H1 (cell line): ENCODE data around the gene NFKB1. TPM values are rescaled to one million over a fixed set of nuclear protein-coding genes. Genes with fewer than 3 reads are reported as not detected.

Source experiments
- CTCF ChIA-PET: fragments of 300-600 bp; sonication (Branson Sonifier 250); formaldehyde crosslinking; loops from one replicate; lab custom pipeline; 2021; ENCODE audit not compliant: partially characterized antibody; lab: Charles Lee
- POLR2A ChIA-PET: fragments of 300-600 bp; sonication (Branson Sonifier 250); formaldehyde crosslinking; loops from one replicate; lab custom pipeline; 2021; ENCODE audit warnings: inconsistent platforms; ENCODE audit not compliant: partially characterized antibody; lab: Charles Lee
- DNase-seq, 2 experiments: peaks; one replicate each; pipeline versions ENCODE4 v3.0.0 to v3.0.0-alpha.2; 2010 to 2022; ENCODE audit warnings: low spot score in 2 of 2, low read depth in 1 of 2, mixed read lengths in 1 of 2
- FAIRE-seq: peaks from 2 replicates; lab custom pipeline; 2011; peaks lifted over from hg19 to GRCh38; lab: Jason Lieb, UNC
- H2AFZ ChIP-seq: 2 replicates; pipeline ENCODE4 v1.8.1; 2012; ENCODE audit warnings: low read length, inconsistent platforms
- H2AK5ac ChIP-seq: 2 replicates; pipeline ENCODE4 v1.6.1; 2013; ENCODE audit warnings: low read depth, low read length
- H2BK120ac ChIP-seq: replicated peaks from 2 replicates; pipeline ENCODE3; 2013; ENCODE audit warnings: low read depth, low read length, inconsistent platforms
- H2BK12ac ChIP-seq: 2 replicates; pipeline ENCODE4 v1.6.1; 2013; ENCODE audit warnings: low read depth, low read length
- H2BK15ac ChIP-seq: 2 replicates; pipeline ENCODE4 v1.6.1; 2013; ENCODE audit warnings: low read length
- H2BK20ac ChIP-seq: 2 replicates; pipeline ENCODE4 v1.6.1; 2013; ENCODE audit warnings: low read length
- H2BK5ac ChIP-seq: 2 replicates; pipeline ENCODE4 v1.6.1; 2013; ENCODE audit warnings: low read depth, low read length
- H3K14ac ChIP-seq: 2 replicates; pipeline ENCODE4 v1.6.1; 2013; ENCODE audit warnings: inconsistent platforms; ENCODE audit not compliant: insufficient read length
- H3K18ac ChIP-seq: 2 replicates; pipeline ENCODE4 v1.6.1; 2013; ENCODE audit warnings: low read length; ENCODE audit errors: extremely low read depth
- H3K23ac ChIP-seq: 2 replicates; pipeline ENCODE4 v1.6.1; 2013; ENCODE audit warnings: inconsistent platforms; ENCODE audit not compliant: insufficient read length
- H3K23me2 ChIP-seq: 2 replicates; pipeline ENCODE4 v1.6.1; 2013; ENCODE audit warnings: low read depth, low read length
- H3K27ac ChIP-seq: 2 replicates; pipeline ENCODE4 v1.6.1; 2011; ENCODE audit warnings: low read depth, low read length, inconsistent platforms
- H3K27me3 ChIP-seq, 4 experiments: replicated peaks in 1 of 4; 1 replicate in 1 of 4; 2 replicates in 3 of 4; pipeline versions ENCODE4 v1.6.1 to v1.8.1; 2011 to 2013; ENCODE audit warnings: low read length in 3 of 4, mild to moderate bottlenecking in 3 of 4, inconsistent platforms in 2 of 4, mixed read lengths in 2 of 4, moderate library complexity in 1 of 4; ENCODE audit not compliant: control insufficient read depth in 3 of 4, insufficient read depth in 3 of 4; ENCODE audit errors: extremely low read depth in 1 of 4
- H3K36me3 ChIP-seq, 4 experiments: 2 replicates each; pipeline versions ENCODE4 v1.6.1 to v1.8.1; 2011 to 2013; ENCODE audit warnings: mild to moderate bottlenecking in 4 of 4, low read length in 3 of 4, moderate library complexity in 2 of 4, control low read depth in 1 of 4, inconsistent platforms in 1 of 4; ENCODE audit not compliant: insufficient read depth in 4 of 4, control insufficient read depth in 2 of 4
- H3K4ac ChIP-seq: replicated peaks from 2 replicates; pipeline ENCODE3; 2013; ENCODE audit warnings: low read length, low read depth, mixed read lengths, inconsistent platforms; ENCODE audit not compliant: insufficient read length
- H3K4me1 ChIP-seq, 4 experiments: replicated peaks in 1 of 4; 1 replicate in 1 of 4; 2 replicates in 3 of 4; pipeline versions ENCODE4 v1.6.1 to v1.8.1; 2011 to 2013; ENCODE audit warnings: low read length in 3 of 4, inconsistent platforms in 2 of 4, mixed read lengths in 1 of 4; ENCODE audit not compliant: insufficient read depth in 4 of 4, control insufficient read depth in 3 of 4
- H3K4me2 ChIP-seq, 2 experiments: 2 replicates each; pipeline versions ENCODE4 v1.6.1 to v1.8.1; 2011 to 2013; ENCODE audit warnings: low read depth in 2 of 2, low read length in 2 of 2, control low read depth in 1 of 2, inconsistent platforms in 1 of 2, mild to moderate bottlenecking in 1 of 2; ENCODE audit not compliant: insufficient read depth in 1 of 2
- H3K4me3 ChIP-seq, 4 experiments: fragments of 200-600, 300-600 bp in 1 of 4; sonication (generic), shearing (Covaris generic), sonication (Bioruptor Twin) in 1 of 4; 2 replicates each; pipeline versions ENCODE4 v1.5.1 to v1.8.1; 2011 to 2016; ENCODE audit warnings: low read length in 4 of 4, low read depth in 3 of 4, control low read depth in 2 of 4, inconsistent platforms in 2 of 4, mild to moderate bottlenecking in 2 of 4, mixed read lengths in 1 of 4, moderate library complexity in 1 of 4; ENCODE audit not compliant: insufficient read depth in 2 of 4; ENCODE audit errors: extremely low read depth in 1 of 4
- H3K56ac ChIP-seq: replicated peaks from 2 replicates; pipeline ENCODE3; 2013; ENCODE audit warnings: low read depth, mild to moderate bottlenecking, mixed read lengths, low read length, inconsistent platforms; ENCODE audit not compliant: insufficient read length
- H3K79me1 ChIP-seq: 2 replicates; pipeline ENCODE4 v1.6.1; 2013; ENCODE audit warnings: low read depth, low read length, control low read depth
- H3K79me2 ChIP-seq, 2 experiments: 2 replicates each; pipeline versions ENCODE4 v1.6.1 to v1.8.1; 2012 to 2013; ENCODE audit warnings: low read length in 2 of 2, mild to moderate bottlenecking in 2 of 2, inconsistent platforms in 1 of 2; ENCODE audit not compliant: insufficient read depth in 2 of 2, control insufficient read depth in 1 of 2
- H3K9ac ChIP-seq, 4 experiments: replicated peaks in 1 of 4; 1 replicate in 1 of 4; 2 replicates in 3 of 4; pipeline versions ENCODE4 v1.6.1 to v1.8.1; 2011 to 2013; ENCODE audit warnings: low read depth in 3 of 4, low read length in 3 of 4, control low read depth in 2 of 4, mild to moderate bottlenecking in 2 of 4, moderate library complexity in 2 of 4, inconsistent platforms in 1 of 4; ENCODE audit errors: extremely low read depth in 1 of 4
- H3K9me3 ChIP-seq, 2 experiments: 2 replicates each; pipeline versions ENCODE4 v1.6.1 to v1.8.1; 2012 to 2013; ENCODE audit warnings: mild to moderate bottlenecking in 2 of 2, moderate library complexity in 2 of 2, control low read depth in 1 of 2, inconsistent platforms in 1 of 2, low read depth in 1 of 2, low read length in 1 of 2, mixed read lengths in 1 of 2; ENCODE audit not compliant: insufficient read depth in 2 of 2
- H4K20me1 ChIP-seq, 2 experiments: replicated peaks in 1 of 2; 2 replicates each; pipeline versions ENCODE3 to v1.8.1; 2011 to 2013; ENCODE audit warnings: inconsistent platforms in 2 of 2, low read length in 2 of 2, mild to moderate bottlenecking in 1 of 2; ENCODE audit not compliant: insufficient read depth in 2 of 2, control insufficient read depth in 1 of 2
- H4K5ac ChIP-seq: 2 replicates; pipeline ENCODE4 v1.6.1; 2013; ENCODE audit warnings: low read length, low read depth, mixed read lengths, inconsistent platforms; ENCODE audit not compliant: insufficient read length
- H4K8ac ChIP-seq: 2 replicates; pipeline ENCODE4 v1.8.0; 2013; ENCODE audit warnings: mild to moderate bottlenecking, moderate library complexity, low read length, inconsistent platforms; ENCODE audit not compliant: insufficient read depth; ENCODE audit errors: extremely low read depth
- H4K91ac ChIP-seq: replicated peaks from 2 replicates; pipeline ENCODE3; 2013; ENCODE audit warnings: low read length, mixed read lengths, inconsistent platforms; ENCODE audit not compliant: insufficient read length
- BRCA1 ChIP-seq: IDR thresholded peaks from 2 replicates; pipeline ENCODE4 v1.6.1; 2012; ENCODE audit warnings: low read depth, low read length, improper control_type of control experiment
- EZH2 ChIP-seq: fragments of 200-600 bp; sonication (generic); IDR thresholded peaks from 2 replicates; pipeline ENCODE4 v1.7.1; 2012; ENCODE audit warnings: low read depth, mild to moderate bottlenecking, moderate library complexity, low read length, inconsistent platforms; ENCODE audit not compliant: severe bottlenecking
- JUN ChIP-seq: IDR thresholded peaks from 2 replicates; pipeline ENCODE4 v1.6.1; 2011; ENCODE audit warnings: low read depth, mild to moderate bottlenecking, improper control_type of control experiment, low read length
- KDM4A ChIP-seq: IDR thresholded peaks from one replicate; pipeline ENCODE4 v1.7.1; 2012; ENCODE audit warnings: low read depth, mild to moderate bottlenecking, moderate library complexity, low read length, inconsistent platforms; ENCODE audit not compliant: severe bottlenecking
- KDM5A ChIP-seq: fragments of 200-600 bp; IDR thresholded peaks from 2 replicates; pipeline ENCODE4 v1.7.1; 2012; ENCODE audit warnings: mild to moderate bottlenecking, low read length, inconsistent platforms, mixed read lengths
- POU5F1 ChIP-seq: IDR thresholded peaks from 2 replicates; pipeline ENCODE4 v1.6.1; 2011; ENCODE audit warnings: low read depth, mild to moderate bottlenecking, low read length, moderate library complexity
- TAF7 ChIP-seq: optimal IDR thresholded peaks from 2 replicates; pipeline ENCODE3; 2011; ENCODE audit warnings: low read depth, mild to moderate bottlenecking, inconsistent platforms, low read length, moderate library complexity, borderline replicate concordance
- TBP ChIP-seq: IDR thresholded peaks from 2 replicates; pipeline ENCODE4 v1.6.1; 2011; ENCODE audit warnings: low read depth, low read length, improper control_type of control experiment
- WGBS, 2 experiments: shearing (Covaris generic) in 1 of 2; methylation state at CpG; one replicate each; pipeline versions ENCODE4 v1.1.6 to v1.1.7; 2013 to 2015; ENCODE audit warnings: low lambda C conversion rate in 2 of 2, mixed read lengths in 2 of 2, inconsistent platforms in 1 of 2, low coverage in 1 of 2, missing lambda C conversion rate in 1 of 2; ENCODE audit not compliant: insufficient replicate concordance in 2 of 2, insufficient coverage in 1 of 2, insufficient read length in 1 of 2; ENCODE audit errors: extremely low coverage in 1 of 2, missing lambda C conversion rate in 1 of 2; 5-methylcytosine and 5-hydroxymethylcytosine counted together
- polyA plus RNA-seq, 7 experiments: library from polyadenylated mRNA; depleted of rRNA in 3 of 7; stranded (reverse) in 5 of 7; unstranded in 2 of 7; fragments of >200 nt in 5 of 7; fragments of 200-250 nt in 2 of 7; gene quantifications; 1 replicate in 5 of 7; 2 replicates in 1 of 7; 4 replicates in 1 of 7; pipeline versions ENCODE4 v1.2.1 to v1.2.3, GENCODE V29; 2011 to 2013; ENCODE audit warnings: missing spikeins in 2 of 7, mixed read lengths in 2 of 7
- total RNA-seq: library from RNA; stranded (reverse); fragmentation: NEBNext Ultra II Directional; extraction: Animal tissue kit (Norgen Biotek cat#: 25700); gene quantifications from 2 replicates; pipeline ENCODE4 v1.2.1, GENCODE V29; 2021
- TF ChIP-seq, protein P1 (sequence below): IDR thresholded peaks from 2 replicates; pipeline ENCODE4 v1.6.1; 2012; ENCODE audit warnings: inconsistent platforms
- TF ChIP-seq, protein P2 (sequence below): IDR thresholded peaks from 2 replicates; pipeline ENCODE4 v1.6.1; 2012; ENCODE audit warnings: inconsistent platforms

The NFKB1 gene
- total and polyA plus RNA-seq, 2 of the 8 experiments (the other 6 are each of a cell fraction or from before 2014, with no cell fraction given): 2.9 to 6.8 TPM

DNA sequence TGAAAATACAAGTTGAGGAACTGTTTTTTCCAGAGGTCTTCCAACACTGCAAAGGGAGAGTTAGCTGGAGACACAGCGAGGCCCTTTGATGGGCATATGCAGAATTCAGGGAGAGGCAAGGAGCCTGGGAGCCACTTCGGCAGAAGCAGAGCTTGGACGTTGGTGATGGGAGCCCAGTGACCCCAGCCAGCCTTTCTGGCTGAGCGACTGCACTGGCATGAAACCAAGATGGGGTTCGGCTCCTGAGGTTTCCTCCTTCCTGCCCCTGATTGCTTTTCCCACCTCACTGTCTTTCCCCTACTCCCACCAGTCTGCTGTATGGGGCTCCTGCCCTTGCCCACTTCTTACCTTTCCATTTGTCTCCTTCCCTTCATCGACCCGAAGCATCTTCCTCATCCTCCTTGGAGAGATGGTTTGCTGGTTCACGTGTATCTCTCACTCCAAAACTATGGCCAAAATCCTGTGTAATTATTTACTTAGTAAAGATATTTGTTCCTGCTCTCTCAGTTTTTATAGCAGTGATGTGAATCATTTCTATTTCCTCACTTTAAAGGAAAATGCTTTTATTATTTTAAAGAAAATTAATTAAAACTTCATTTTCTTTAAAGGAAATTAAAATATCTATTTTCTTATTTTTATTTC is 100.5 kb downstream of the NFKB1 start:
- H4K8ac ChIP-seq: no peak overlapping the region
- TF ChIP-seq KDM4A: no peak
- TF ChIP-seq TBP: no peak
- no peak for TF ChIP-seq JUN
- TF ChIP-seq, protein P1, sequence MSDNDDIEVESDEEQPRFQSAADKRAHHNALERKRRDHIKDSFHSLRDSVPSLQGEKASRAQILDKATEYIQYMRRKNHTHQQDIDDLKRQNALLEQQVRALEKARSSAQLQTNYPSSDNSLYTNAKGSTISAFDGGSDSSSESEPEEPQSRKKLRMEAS: no peak
- no peak for TF ChIP-seq KDM5A
- TF ChIP-seq POU5F1: no peak
- TF ChIP-seq BRCA1: no peak
- TF ChIP-seq EZH2: no peak
- TF ChIP-seq, protein P2, sequence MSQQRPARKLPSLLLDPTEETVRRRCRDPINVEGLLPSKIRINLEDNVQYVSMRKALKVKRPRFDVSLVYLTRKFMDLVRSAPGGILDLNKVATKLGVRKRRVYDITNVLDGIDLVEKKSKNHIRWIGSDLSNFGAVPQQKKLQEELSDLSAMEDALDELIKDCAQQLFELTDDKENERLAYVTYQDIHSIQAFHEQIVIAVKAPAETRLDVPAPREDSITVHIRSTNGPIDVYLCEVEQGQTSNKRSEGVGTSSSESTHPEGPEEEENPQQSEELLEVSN: no peak
- TF ChIP-seq TAF7: no peak

More for the DNA sequence above, 100.5 kb downstream of the NFKB1 start:
- no peaks in the 10 kb centered on the region for H3K4me1 ChIP-seq
- FAIRE-seq: no peak
- no peak overlapping the region for H4K5ac ChIP-seq
- DNase-seq: no peak
- no peak overlapping the region for H4K91ac ChIP-seq
- H3K18ac ChIP-seq: no peak overlapping the region
- no peaks in the 10 kb centered on the region for H3K23me2 ChIP-seq
- H3K56ac ChIP-seq: no peak overlapping the region
- ChIA-PET CTCF (interaction anchor here (0.8 to 1.8 kb wide), 2 partner anchors 10 to 19 kb away, joined by 3 to 4 read pairs; no protein-coding TSS in a partner anchor), POLR2A (no interaction called here)
- H3K79me2 ChIP-seq: no peaks in the 10 kb centered on the region
- WGBS, 2 experiments: 90% methylated on average over 7 of the region's 8 CpGs; no CpG with 5 or more reads in 1 of the 2 experiments
- H2AK5ac ChIP-seq: no peak overlapping the region
- H3K79me1 ChIP-seq: no peaks in the 10 kb centered on the region
- no peak overlapping the region for H3K14ac ChIP-seq
- no peak overlapping the region for H2BK120ac ChIP-seq
- no peak overlapping the region for H3K4ac ChIP-seq
- no peak overlapping the region for H3K27ac ChIP-seq
- no peak overlapping the region for H2BK12ac ChIP-seq
- no peaks in the 10 kb centered on the region for H3K36me3 ChIP-seq
- no peak overlapping the region for H2BK5ac ChIP-seq
- no peak overlapping the region for H2BK20ac ChIP-seq
- no peak overlapping the region for H3K9ac ChIP-seq
- no peak overlapping the region for H3K4me2 ChIP-seq
- no peak overlapping the region for H2BK15ac ChIP-seq
- no peak overlapping the region for H3K4me3 ChIP-seq
- no peaks in the 10 kb centered on the region for H3K9me3 ChIP-seq
- H3K27me3 ChIP-seq: no peaks in the 10 kb centered on the region
- no peak overlapping the region for H3K23ac ChIP-seq
- no peak overlapping the region for H2AFZ ChIP-seq
- peaks cover 0 to 2% of the 10 kb centered on the region in 2 experiments for H4K20me1 ChIP-seq
